Keratinocyte (primary cell): ENCODE data around the gene SWT1. TPM values are rescaled to one million over a fixed set of nuclear protein-coding genes. Genes with fewer than 3 reads are reported as not detected.

Source experiments
- DNase-seq: peaks from one replicate; pipeline ENCODE4 v3.0.0-alpha.2; 2011; ENCODE audit warnings: low read depth, missing footprints, low spot score
- FAIRE-seq: peaks from 2 replicates; lab custom pipeline; 2011; peaks lifted over from hg19 to GRCh38; lab: Jason Lieb, UNC
- H2AFZ ChIP-seq: 2 replicates; pipeline ENCODE4 v1.6.0; 2012; ENCODE audit warnings: low read length, control low read depth, inconsistent platforms; ENCODE audit not compliant: control insufficient read depth
- H3K27ac ChIP-seq: 2 replicates; pipeline ENCODE4 v1.5.1; 2011; ENCODE audit warnings: low read length; ENCODE audit not compliant: control insufficient read depth, insufficient read depth
- H3K27me3 ChIP-seq: 3 replicates; pipeline ENCODE4 v1.6.0; 2011; ENCODE audit warnings: low read length; ENCODE audit not compliant: control insufficient read depth, insufficient read depth; ENCODE audit errors: extremely low read depth
- H3K36me3 ChIP-seq, 2 experiments: 2 replicates in 1 of 2; 3 replicates in 1 of 2; pipeline ENCODE4 v1.5.1; 2011; ENCODE audit warnings: low read length in 2 of 2, mild to moderate bottlenecking in 1 of 2; ENCODE audit not compliant: control insufficient read depth in 2 of 2, insufficient read depth in 2 of 2; ENCODE audit errors: extremely low read depth in 1 of 2
- H3K4me1 ChIP-seq: 3 replicates; pipeline ENCODE4 v1.5.1; 2011; ENCODE audit warnings: low read length; ENCODE audit not compliant: control insufficient read depth, insufficient read depth; ENCODE audit errors: extremely low read depth
- H3K4me2 ChIP-seq: 3 replicates; pipeline ENCODE4 v1.6.0; 2011; ENCODE audit warnings: low read depth, low read length; ENCODE audit not compliant: control insufficient read depth, insufficient read depth; ENCODE audit errors: extremely low read depth
- H3K4me3 ChIP-seq, 3 experiments: fragments of 200-600 bp in 1 of 3; sonication (generic) in 1 of 3; 2 replicates in 2 of 3; 3 replicates in 1 of 3; pipeline ENCODE4 v1.5.1; 2011 to 2016; ENCODE audit warnings: low read length in 3 of 3, mild to moderate bottlenecking in 3 of 3, control low read depth in 2 of 3, inconsistent platforms in 1 of 3, low read depth in 1 of 3, mixed read lengths in 1 of 3, mixed run types in 1 of 3, moderate library complexity in 1 of 3; ENCODE audit not compliant: control insufficient read depth in 2 of 3, insufficient read depth in 2 of 3; ENCODE audit errors: extremely low read depth in 1 of 3
- H3K79me2 ChIP-seq: 2 replicates; pipeline ENCODE4 v1.6.0; 2012; ENCODE audit warnings: low read length; ENCODE audit not compliant: control insufficient read depth, insufficient read depth
- H3K9ac ChIP-seq: 3 replicates; pipeline ENCODE4 v1.6.0; 2011; ENCODE audit warnings: low read length; ENCODE audit not compliant: control insufficient read depth, insufficient read depth; ENCODE audit errors: extremely low read depth
- H3K9me1 ChIP-seq: 3 replicates; pipeline ENCODE4 v1.6.0; 2011; ENCODE audit warnings: low read length; ENCODE audit not compliant: control insufficient read depth, insufficient read depth; ENCODE audit errors: extremely low read depth
- H3K9me3 ChIP-seq: 2 replicates; pipeline ENCODE4 v1.5.1; 2012; ENCODE audit warnings: low read depth, low read length; ENCODE audit not compliant: control insufficient read depth
- H4K20me1 ChIP-seq: 3 replicates; pipeline ENCODE4 v1.6.0; 2011; ENCODE audit warnings: low read length; ENCODE audit not compliant: control insufficient read depth, insufficient read depth; ENCODE audit errors: extremely low read depth
- CTCF ChIP-seq, 3 experiments: IDR thresholded peaks in 1 of 3; conservative IDR thresholded peaks in 1 of 3; optimal IDR thresholded peaks in 1 of 3; 2 replicates in 2 of 3; 3 replicates in 1 of 3; pipeline versions ENCODE3 to v1.5.1; 2011; ENCODE audit warnings: low read length in 3 of 3, mild to moderate bottlenecking in 3 of 3, moderate library complexity in 2 of 3, control low read depth in 1 of 3, inconsistent platforms in 1 of 3; ENCODE audit not compliant: insufficient read depth in 2 of 3; ENCODE audit errors: extremely low read depth in 1 of 3
- EZH2 ChIP-seq: IDR thresholded peaks from one replicate; pipeline ENCODE4 v1.6.1; 2012; ENCODE audit warnings: inconsistent platforms, mild to moderate bottlenecking, low read length, moderate library complexity
- dilution Hi-C: fragments of 300-500 bp; cut with MboI; formaldehyde crosslinking; loops from one replicate; pipeline ENCODE4 v1.7.0; 2020; ENCODE audit warnings: low sequenced_read_pairs; ENCODE audit not compliant: extremely low pct_ligation_motif_present
- polyA plus RNA-seq, 5 experiments: library from polyadenylated mRNA; depleted of rRNA in 3 of 5; stranded (reverse) in 3 of 5; stranded (forward) in 1 of 5; unstranded in 1 of 5; fragments of >200 nt; gene quantifications; 1 replicate in 1 of 5; 2 replicates in 3 of 5; 3 replicates in 1 of 5; pipeline versions ENCODE4 v1.2.1 to v1.2.3, GENCODE V29; 2011 to 2012; ENCODE audit warnings: missing spikeins in 2 of 5, low read depth in 1 of 5, low replicate concordance in 1 of 5

Gene SWT1
- polyA plus RNA-seq, 1 donor (not counting 4 experiments of a cell fraction or from before 2014, with no cell fraction given) = 2.9 TPM

- FAIRE-seq = no peak
- no peak overlapping the region for H2AFZ ChIP-seq
- peaks cover 6% of the 10 kb centered on the region for H3K4me1 ChIP-seq
- H3K79me2 ChIP-seq = peaks cover 6% of the 10 kb centered on the region
- no peaks in the 10 kb centered on the region for H3K9me3 ChIP-seq
- H3K9me1 ChIP-seq = no peaks in the 10 kb centered on the region
- H4K20me1 ChIP-seq = no peaks in the 10 kb centered on the region
- peaks cover 0 to 7% of the 10 kb centered on the region in 2 experiments for H3K36me3 ChIP-seq
- no peak overlapping the region for H3K4me2 ChIP-seq
- H3K27me3 ChIP-seq = no peaks in the 10 kb centered on the region
- no peak for DNase-seq
- dilution Hi-C loops = no loop called here
- no peak overlapping the region for H3K9ac ChIP-seq
- H3K4me3 ChIP-seq = no peak overlapping the region
- TF ChIP-seq EZH2 (no peak), CTCF (optimal IDR thresholded peaks at IDR 0.05 in 1 of 3, IDR thresholded peaks at IDR 0.05 in 1 of 3, conservative IDR thresholded peaks at IDR 0.05 in 1 of 3; ENCODE audit: extremely low read depth in 1 of 3, insufficient read depth in 2 of 3, low read length in 3 of 3) (no peak)
- no peak overlapping the region for H3K27ac ChIP-seq
These were observed 5.8 kb upstream of the SWT1 start for GRCh38 chr1:185151215-185151614.

- H3K4me2 ChIP-seq = no peak overlapping the region
- FAIRE-seq = no peak
- H3K9me1 ChIP-seq = no peaks in the 10 kb centered on the region
- no peaks in the 10 kb centered on the region for H3K9me3 ChIP-seq
- no peaks in the 10 kb centered on the region for H4K20me1 ChIP-seq
- H3K4me3 ChIP-seq = no peak overlapping the region
- peaks cover 6% of the 10 kb centered on the region for H3K4me1 ChIP-seq
- DNase-seq = no peak
- no peak overlapping the region for H3K9ac ChIP-seq
- peaks cover 8% of the 10 kb centered on the region for H3K79me2 ChIP-seq
- H3K27ac ChIP-seq = no peak overlapping the region
- dilution Hi-C loops = no loop called here
- no peaks in the 10 kb centered on the region for H3K27me3 ChIP-seq
- peaks cover 0 to 7% of the 10 kb centered on the region in 2 experiments for H3K36me3 ChIP-seq
- no peak overlapping the region for H2AFZ ChIP-seq
- no peak for TF ChIP-seq EZH2
- TF ChIP-seq CTCF (optimal IDR thresholded peaks at IDR 0.05 in 1 of 3, IDR thresholded peaks at IDR 0.05 in 1 of 3, conservative IDR thresholded peaks at IDR 0.05 in 1 of 3; ENCODE audit: extremely low read depth in 1 of 3, insufficient read depth in 2 of 3, low read length in 3 of 3) = no peak
These were observed 4.7 kb upstream of the SWT1 start for GRCh38 chr1:185152187-185152767.
